ENCODE data around the gene SAE1. TPM values are rescaled to one million over a fixed set of nuclear protein-coding genes. Genes with fewer than 3 reads are reported as not detected.

Gene SAE1
- total RNA-seq, 4 donors from 2014 or later: 22.4 to 51.9 (median 44.7) TPM

DNA sequence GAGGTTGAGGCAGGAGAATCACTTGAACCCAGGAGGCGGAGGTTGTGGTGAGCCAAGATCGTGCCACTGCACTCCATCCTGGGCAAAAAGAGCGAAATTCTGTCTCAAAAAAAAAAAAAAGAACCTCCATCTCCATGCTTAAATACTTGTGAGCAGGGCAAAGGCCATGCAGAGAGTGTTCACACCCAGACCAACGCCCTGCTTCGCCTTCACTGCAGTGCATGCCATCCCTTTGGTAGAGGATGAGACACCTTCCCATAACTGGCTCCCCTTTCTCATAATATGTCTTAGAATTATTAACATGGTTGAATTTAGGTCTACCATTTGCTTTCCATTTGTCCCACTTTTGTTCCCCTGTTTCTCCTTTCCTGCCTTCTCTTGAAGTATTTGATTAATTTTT is 84.9 kb downstream of the SAE1 start:
- Histone ChIP-seq H3K36me3 (peaks cover 2% of the 10 kb centered on the region), H3K4me3 (no peak overlapping the region), H3K27me3 (no peaks in the 10 kb centered on the region), H3K4me1 (peaks cover 5% of the 10 kb centered on the region), H3K9me3 (no peaks in the 10 kb centered on the region), H3K27ac (no peak overlapping the region)
- TF ChIP-seq CTCF (IDR thresholded peaks at IDR 0.05) (no peak), POLR2A (IDR thresholded peaks at IDR 0.05) (no peak), POLR2AphosphoS5 (IDR thresholded peaks at IDR 0.05) (no peak), EP300 (IDR thresholded peaks at IDR 0.05) (no peak)
- WGBS: 90% methylated on average over 5 of the region's 5 CpGs
- no peak for DNase-seq (ENCODE audit: low spot score in 2 of 2)

DNA sequence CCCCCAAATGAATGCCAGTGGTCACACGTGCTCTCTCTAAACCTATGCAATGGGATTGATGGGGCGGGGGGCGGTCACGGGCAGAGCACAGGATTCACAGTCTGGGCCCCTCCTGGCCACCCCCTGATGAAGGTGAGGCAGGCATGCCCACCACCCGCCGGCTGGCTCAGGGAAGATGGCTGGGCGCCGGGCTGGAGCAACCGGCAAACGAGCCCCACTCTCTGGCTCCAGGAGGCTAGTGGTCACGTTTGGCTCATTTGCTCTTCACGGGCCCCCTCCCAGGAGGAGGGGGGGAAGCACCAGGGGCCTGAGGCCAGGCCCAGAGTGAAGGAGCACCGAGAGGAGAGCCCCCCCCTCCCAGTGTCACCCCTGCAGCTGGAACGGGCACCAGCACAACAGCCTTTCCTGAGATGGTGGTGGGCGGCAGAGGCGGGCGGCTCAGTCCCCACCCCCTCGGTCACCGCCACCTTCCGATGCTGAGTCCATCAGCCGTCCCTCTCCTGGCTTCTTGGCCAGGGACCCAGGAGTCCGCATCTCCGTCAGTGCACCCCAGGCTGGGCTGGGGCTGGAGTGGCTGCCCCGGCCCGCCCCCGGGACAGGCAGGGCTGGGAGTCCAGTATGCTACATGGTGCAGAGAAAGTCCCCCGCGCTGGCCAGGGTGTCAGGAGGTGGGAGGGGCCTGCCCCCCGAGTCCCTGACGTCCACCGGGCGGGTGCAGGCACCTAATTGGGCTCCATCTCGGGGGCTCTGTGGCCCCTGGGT is 90.6 kb downstream of the SAE1 start:
- no peak overlapping the region for H3K4me3 ChIP-seq
- TF ChIP-seq CTCF (IDR thresholded peaks at IDR 0.05) (no peak), POLR2A (IDR thresholded peaks at IDR 0.05) (no peak), EP300 (IDR thresholded peaks at IDR 0.05) (no peak), POLR2AphosphoS5 (IDR thresholded peaks at IDR 0.05) (no peak)
- WGBS: 76% methylated on average over 11 of the region's 33 CpGs
- H3K36me3 ChIP-seq: peaks cover 31% of the 10 kb centered on the region
- no peak for DNase-seq (ENCODE audit: low spot score in 2 of 2)
- no peak overlapping the region for H3K27ac ChIP-seq
- peaks cover 9% of the 10 kb centered on the region for H3K4me1 ChIP-seq
- no peaks in the 10 kb centered on the region for H3K9me3 ChIP-seq
- H3K27me3 ChIP-seq: no peaks in the 10 kb centered on the region

DNA sequence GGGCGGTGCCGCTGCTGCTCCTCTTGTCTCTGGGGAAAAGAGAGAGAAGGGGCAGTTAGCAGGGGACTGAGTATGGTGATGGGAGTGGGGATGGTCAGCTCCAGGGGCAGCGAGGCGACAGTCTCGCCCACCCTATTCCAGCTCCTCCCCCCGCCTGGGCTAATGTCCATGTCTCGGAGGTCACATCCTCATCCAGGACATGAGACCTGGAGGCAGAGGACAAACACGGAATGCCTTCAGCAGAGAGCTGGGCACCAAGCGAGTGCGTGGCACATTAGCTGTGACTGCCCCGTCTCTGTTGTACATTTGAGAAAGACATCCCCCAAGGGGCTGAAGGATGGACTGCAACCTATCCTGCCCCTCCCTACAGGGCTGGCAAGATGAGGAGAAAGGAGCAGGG is 91.3 kb downstream of the SAE1 start:
- WGBS: 96% methylated on average over 8 of the region's 11 CpGs

GRCh38 chr19:47225746-47226425 is 95.3 kb downstream of the SAE1 start:
- TF ChIP-seq EP300 (IDR thresholded peaks at IDR 0.05) (no peak), POLR2A (IDR thresholded peaks at IDR 0.05) (peak; percentile 100), CTCF (IDR thresholded peaks at IDR 0.05) (peak in 1 of 2 donors; percentile 70), POLR2AphosphoS5 (IDR thresholded peaks at IDR 0.05) (peak; percentile 96 to 99 (median 98))
- H3K4me1 ChIP-seq: peaks cover 47% of the 10 kb centered on the region
- H3K9me3 ChIP-seq: no peaks in the 10 kb centered on the region
- peaks cover 26% of the 10 kb centered on the region for H3K36me3 ChIP-seq
- 4% methylated on average over 28 of the region's 59 CpGs for WGBS
- peak overlapping the region; percentile 96 for H3K27ac ChIP-seq
- H3K4me3 ChIP-seq: peak overlapping the region; percentile 93
- H3K27me3 ChIP-seq: no peaks in the 10 kb centered on the region
- peak; percentile 91 to 93 for DNase-seq (ENCODE audit: low spot score in 2 of 2)

More for the DNA sequence above, 91.3 kb downstream of the SAE1 start:
- no peak for TF ChIP-seq POLR2A (IDR thresholded peaks at IDR 0.05)
- no peak for TF ChIP-seq POLR2AphosphoS5 (IDR thresholded peaks at IDR 0.05)
- TF ChIP-seq EP300 (IDR thresholded peaks at IDR 0.05): no peak
- Histone ChIP-seq H3K4me1 (peaks cover 14% of the 10 kb centered on the region), H3K27me3 (no peaks in the 10 kb centered on the region), H3K9me3 (no peaks in the 10 kb centered on the region), H3K36me3 (peaks cover 31% of the 10 kb centered on the region), H3K4me3 (no peak overlapping the region), H3K27ac (no peak overlapping the region)
- no peak for DNase-seq (ENCODE audit: low spot score in 2 of 2)

DNA sequence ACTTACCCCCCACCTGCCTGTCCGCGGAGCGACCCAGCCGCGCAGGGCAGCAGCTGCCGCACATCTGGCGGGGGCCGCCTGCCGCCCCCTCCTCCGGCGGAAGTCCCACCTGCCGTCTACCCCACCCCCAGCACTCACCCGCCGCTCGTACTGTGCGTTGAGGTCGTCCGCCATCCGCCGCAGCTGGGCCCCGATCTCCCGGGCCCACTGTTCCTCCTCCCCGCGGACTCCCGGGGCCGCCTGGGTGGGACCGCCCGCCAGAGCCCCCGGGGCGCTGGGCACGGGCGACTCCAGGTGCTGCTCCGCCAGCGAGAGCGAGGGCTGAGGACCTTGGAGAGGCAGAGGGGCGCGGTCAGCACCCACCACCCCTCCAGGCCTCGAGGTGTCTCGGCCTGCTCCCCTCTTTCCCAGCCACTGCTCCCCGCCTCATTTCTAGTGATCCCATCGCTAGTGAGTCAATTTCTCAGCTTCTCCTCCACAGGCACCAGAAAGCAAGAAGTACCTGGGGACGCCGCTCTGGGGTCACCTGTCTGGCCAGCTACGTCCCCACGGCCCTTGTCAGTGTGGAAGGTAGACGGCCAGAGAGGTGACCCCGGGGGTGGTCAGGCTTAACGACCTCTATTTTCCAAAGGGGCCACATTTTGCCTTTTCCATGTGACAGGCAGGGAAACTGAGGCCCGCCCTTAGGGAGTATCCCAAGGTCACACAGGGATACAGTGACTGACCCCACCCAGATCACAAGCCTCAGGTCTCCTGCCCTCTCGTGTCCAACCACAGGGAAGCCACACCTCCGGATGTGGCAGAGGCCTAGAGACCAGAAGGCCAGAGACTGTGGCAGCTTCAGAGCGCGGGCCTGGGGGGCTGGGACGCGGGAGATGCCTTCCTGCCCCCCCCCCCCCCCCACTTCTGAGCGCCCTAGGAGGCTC is 96.1 kb downstream of the SAE1 start:
- H3K9me3 ChIP-seq: no peaks in the 10 kb centered on the region
- peaks cover 18% of the 10 kb centered on the region for H3K36me3 ChIP-seq
- peaks cover 52% of the 10 kb centered on the region for H3K4me1 ChIP-seq
- WGBS: 9% methylated on average over 13 of the region's 56 CpGs
- peak overlapping the region; percentile 96 for H3K27ac ChIP-seq
- no peaks in the 10 kb centered on the region for H3K27me3 ChIP-seq
- DNase-seq (ENCODE audit: low spot score in 2 of 2): peak; percentile 91 to 94
- peak overlapping the region; percentile 93 for H3K4me3 ChIP-seq
- TF ChIP-seq POLR2AphosphoS5 (IDR thresholded peaks at IDR 0.05): no peak
- TF ChIP-seq CTCF (IDR thresholded peaks at IDR 0.05): no peak
- TF ChIP-seq EP300 (IDR thresholded peaks at IDR 0.05): no peak
- no peak for TF ChIP-seq POLR2A (IDR thresholded peaks at IDR 0.05)
